Omental fat pad (tissue), 4 donors: ENCODE data around the gene NHSL1. TPM values are rescaled to one million over a fixed set of nuclear protein-coding genes. Genes with fewer than 3 reads are reported as not detected.

ENCODE experiments used
- ATAC-seq: fragments of 150-250 bp; one replicate; pipeline ENCODE4 v1.9.1; 2016; ENCODE audit warnings: mild to moderate bottlenecking, moderate library complexity; ENCODE audit not compliant: low FRiP score
- DNase-seq: peaks from one replicate; pipeline ENCODE4 v3.0.0-alpha.2; 2019; ENCODE audit warnings: low spot score
- total RNA-seq, 4 donors: library from RNA; depleted of rRNA; stranded (reverse); fragments of >200 nt; gene quantifications; one replicate each; pipeline ENCODE4 v1.1.0, GENCODE V29; 2016
- TF ChIP-seq, protein P1 (sequence below), 3 donors: fragments of 450-650 bp; IDR thresholded peaks; one replicate each; pipeline ENCODE4 v1.5.1; 2016 to 2017; ENCODE audit warnings: antibody characterized with exemption in 3 of 3, mild to moderate bottlenecking in 3 of 3, moderate library complexity in 2 of 3

Gene NHSL1
- total RNA-seq, 4 donors from 2014 or later = 15.9 to 23.2 (median 18.4) TPM

DNA sequence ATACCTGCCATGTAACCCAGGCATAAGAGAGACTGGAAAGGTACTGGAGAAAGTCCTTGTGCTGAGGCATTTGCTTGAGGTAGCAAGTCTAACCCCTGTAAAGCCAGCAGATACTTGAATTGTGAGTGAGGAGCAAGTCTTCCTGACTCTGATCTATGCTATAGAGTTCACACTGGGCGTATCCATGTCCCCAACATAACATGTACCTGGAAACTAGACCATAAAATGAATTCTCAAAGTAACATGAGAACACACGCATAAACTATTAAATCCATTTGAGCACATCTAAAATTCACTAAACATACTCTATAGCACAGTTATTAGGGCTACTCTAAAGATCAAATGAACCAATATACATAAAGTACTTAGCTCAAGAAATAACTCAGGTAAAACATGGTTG is 2.0 kb downstream of the NHSL1 start:
- ATAC-seq = no peak
- TF ChIP-seq, protein P1, sequence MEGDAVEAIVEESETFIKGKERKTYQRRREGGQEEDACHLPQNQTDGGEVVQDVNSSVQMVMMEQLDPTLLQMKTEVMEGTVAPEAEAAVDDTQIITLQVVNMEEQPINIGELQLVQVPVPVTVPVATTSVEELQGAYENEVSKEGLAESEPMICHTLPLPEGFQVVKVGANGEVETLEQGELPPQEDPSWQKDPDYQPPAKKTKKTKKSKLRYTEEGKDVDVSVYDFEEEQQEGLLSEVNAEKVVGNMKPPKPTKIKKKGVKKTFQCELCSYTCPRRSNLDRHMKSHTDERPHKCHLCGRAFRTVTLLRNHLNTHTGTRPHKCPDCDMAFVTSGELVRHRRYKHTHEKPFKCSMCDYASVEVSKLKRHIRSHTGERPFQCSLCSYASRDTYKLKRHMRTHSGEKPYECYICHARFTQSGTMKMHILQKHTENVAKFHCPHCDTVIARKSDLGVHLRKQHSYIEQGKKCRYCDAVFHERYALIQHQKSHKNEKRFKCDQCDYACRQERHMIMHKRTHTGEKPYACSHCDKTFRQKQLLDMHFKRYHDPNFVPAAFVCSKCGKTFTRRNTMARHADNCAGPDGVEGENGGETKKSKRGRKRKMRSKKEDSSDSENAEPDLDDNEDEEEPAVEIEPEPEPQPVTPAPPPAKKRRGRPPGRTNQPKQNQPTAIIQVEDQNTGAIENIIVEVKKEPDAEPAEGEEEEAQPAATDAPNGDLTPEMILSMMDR (IDR thresholded peaks at IDR 0.05) = no peak
- no peak for DNase-seq

DNA sequence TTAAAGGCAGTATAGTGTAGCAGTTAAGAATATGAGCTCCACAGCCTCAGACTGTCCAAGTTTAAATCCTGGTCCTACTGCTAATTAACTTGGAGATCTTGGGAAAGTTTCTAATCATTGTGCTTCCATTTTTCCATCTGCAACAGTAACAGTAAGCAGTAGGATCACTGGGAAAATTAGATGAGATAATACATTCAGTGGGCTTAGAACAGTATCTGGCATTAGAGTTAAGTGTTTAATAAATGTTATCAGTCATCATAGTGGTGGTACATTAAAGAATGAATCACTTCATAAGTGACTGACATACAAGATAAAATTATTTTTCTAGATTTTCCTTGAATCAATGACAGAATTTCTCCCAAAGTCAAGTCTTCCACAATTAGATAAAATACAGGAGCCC is 5.0 kb downstream of the NHSL1 start:
- TF ChIP-seq, protein P1 (IDR thresholded peaks at IDR 0.05) = no peak
- no peak for DNase-seq
- no peak for ATAC-seq

DNA sequence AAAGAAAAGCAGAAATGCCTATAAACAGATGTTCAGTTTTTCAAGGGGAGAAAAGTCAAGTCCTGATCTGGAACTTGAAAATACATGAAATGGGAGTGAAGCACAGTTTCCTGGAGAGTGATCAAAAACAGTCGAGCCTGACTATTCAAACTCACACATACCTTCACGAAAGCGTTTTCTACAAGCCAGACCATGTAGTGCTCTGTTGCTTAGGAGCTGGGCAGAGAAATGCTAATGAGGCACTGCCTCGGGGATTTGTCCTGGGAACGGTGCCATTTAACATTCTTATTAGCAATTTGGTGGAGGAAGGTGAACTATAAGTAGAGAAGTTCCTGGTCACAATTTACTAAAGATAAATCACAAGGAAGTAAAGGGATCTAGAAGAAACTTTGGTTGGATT is 5.9 kb downstream of the NHSL1 start:
- no peak for DNase-seq
- TF ChIP-seq, protein P1 (IDR thresholded peaks at IDR 0.05) = no peak
- peak; percentile 65 for ATAC-seq

DNA sequence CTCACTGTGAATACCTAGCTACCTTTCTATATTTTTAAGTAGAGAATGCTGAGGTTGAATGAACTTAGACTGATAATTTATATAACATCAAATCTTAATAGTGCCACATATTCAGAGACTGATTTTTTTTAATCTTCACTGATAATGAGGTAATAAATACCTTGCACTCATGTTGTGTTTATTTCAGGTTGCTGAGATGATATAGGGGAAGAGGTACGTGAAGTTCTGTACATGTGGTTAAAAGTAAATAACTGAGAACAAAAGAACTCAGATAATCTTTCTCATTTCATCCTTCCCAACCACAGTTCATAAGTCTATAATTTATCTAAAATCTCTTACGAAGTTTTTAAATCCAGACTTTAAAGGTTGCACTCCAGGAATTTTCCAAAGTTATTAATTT is 6.4 kb downstream of the NHSL1 start:
- DNase-seq (no peak), ATAC-seq (no peak)
- TF ChIP-seq, protein P1 (IDR thresholded peaks at IDR 0.05) = no peak

DNA sequence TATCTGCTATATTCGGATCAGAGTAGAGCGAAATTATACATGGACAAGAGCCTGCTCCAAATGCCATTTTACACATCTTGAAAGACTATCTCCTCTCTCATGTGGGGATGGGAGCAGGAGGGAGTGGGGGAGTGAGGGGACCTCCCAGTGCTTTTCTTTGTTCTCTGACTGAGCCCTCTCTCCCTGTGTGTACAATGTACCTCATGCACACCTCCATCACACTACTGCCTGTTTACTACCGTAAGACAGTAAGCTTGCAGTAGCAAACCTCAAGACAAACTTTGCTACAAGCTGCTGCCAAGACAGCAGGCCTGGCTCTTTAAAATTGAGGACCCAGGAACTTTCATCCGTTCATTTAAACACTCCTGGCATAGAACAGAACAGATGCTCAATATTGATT is 7.2 kb downstream of the NHSL1 start:
- ATAC-seq = no peak
- TF ChIP-seq, protein P1 (IDR thresholded peaks at IDR 0.05) = no peak

DNA sequence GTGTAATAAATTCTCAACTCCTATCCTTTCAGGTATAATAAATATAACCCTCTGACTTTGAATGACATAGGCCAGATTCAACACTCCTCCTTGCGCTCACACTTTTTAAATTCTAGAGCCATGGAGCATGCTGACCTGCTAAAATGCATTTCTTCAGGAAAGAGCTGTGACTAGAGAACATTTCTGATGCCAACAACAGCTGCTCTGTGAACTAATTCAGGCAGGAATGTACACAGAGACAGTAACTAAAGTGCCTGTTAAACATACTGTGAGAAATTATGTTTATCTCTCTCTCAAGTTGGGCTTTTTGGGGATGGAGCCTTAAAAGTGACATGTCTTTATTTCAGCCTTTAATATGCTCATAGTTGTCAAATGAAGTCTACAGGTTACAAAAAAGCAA is 8.3 kb downstream of the NHSL1 start:
- DNase-seq (no peak), ATAC-seq (no peak)
- TF ChIP-seq, protein P1 (IDR thresholded peaks at IDR 0.05) = no peak

More for the DNA sequence above, 7.2 kb downstream of the NHSL1 start:
- no peak for DNase-seq

DNA sequence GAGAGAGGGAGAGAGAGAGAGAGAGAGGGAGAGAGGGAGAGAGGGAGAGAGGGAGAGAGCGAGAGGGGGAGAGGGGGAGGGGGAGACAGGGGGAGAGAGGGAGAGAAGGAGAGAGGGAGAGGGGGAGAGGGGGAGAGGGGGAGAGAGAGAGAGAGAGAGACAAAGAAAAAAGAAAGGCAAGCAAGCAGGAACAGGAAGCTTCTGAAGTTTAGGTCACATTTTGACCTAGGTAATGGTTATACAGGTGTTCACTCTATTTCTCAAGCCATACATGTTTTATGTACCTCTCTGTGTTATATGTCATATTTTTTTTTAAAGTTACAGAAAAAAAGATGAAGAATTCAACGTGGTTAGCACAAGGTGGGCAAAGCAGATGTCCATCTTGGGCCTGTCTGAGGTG is 9.4 kb downstream of the NHSL1 start:
- DNase-seq (no peak), ATAC-seq (no peak)
- TF ChIP-seq, protein P1 (IDR thresholded peaks at IDR 0.05) = no peak
